T-helper 17 cell (primary cell): Measurements from ENCODE around the gene ZBTB7C. TPM values are rescaled to one million over a fixed set of nuclear protein-coding genes. Genes with fewer than 3 reads are reported as not detected.

Source experiments
- ATAC-seq: fragments of 150-1000 bp; cut with Tn5 transposase; 2 replicates; pipeline ENCODE4 v1.10.0; 2021; ENCODE audit warnings: mild to moderate bottlenecking, moderate library complexity
- DNase-seq, 3 donors: peaks; one replicate each; pipeline versions ENCODE4 v3.0.0 to v3.0.0-alpha.2; 2020 to 2021
- H3K9me3 ChIP-seq: one replicate; pipeline ENCODE4 v1.7.0; 2013; ENCODE audit warnings: low read length, mild to moderate bottlenecking; ENCODE audit not compliant: control insufficient read depth, poor library complexity, severe bottlenecking
- H3K27ac Mint-ChIP-seq: one replicate; pipeline ENCODE4 v1.8.0; 2022; ENCODE audit warnings: mild to moderate bottlenecking, moderate library complexity, mixed read lengths
- H3K27me3 Mint-ChIP-seq: one replicate; pipeline ENCODE4 v1.8.0; 2022; ENCODE audit warnings: mixed read lengths
- H3K36me3 Mint-ChIP-seq: one replicate; pipeline ENCODE4 v1.8.0; 2022; ENCODE audit warnings: low read depth, mixed read lengths
- H3K4me1 Mint-ChIP-seq: one replicate; pipeline ENCODE4 v1.8.0; 2022; ENCODE audit warnings: mild to moderate bottlenecking, mixed read lengths
- H3K4me3 Mint-ChIP-seq: one replicate; pipeline ENCODE4 v1.8.0; 2022; ENCODE audit warnings: mild to moderate bottlenecking, moderate library complexity, mixed read lengths
- total RNA-seq, 4 donors: library from RNA in 2 of 4; stranded (reverse) in 2 of 4; gene quantifications; one replicate each; pipeline ENCODE4 v1.2.3 and lab custom pipeline; 2022 to 2026

ZBTB7C gene
- total RNA-seq, 2 donors from 2014 or later = 0.07 TPM; not detected in 1

DNA sequence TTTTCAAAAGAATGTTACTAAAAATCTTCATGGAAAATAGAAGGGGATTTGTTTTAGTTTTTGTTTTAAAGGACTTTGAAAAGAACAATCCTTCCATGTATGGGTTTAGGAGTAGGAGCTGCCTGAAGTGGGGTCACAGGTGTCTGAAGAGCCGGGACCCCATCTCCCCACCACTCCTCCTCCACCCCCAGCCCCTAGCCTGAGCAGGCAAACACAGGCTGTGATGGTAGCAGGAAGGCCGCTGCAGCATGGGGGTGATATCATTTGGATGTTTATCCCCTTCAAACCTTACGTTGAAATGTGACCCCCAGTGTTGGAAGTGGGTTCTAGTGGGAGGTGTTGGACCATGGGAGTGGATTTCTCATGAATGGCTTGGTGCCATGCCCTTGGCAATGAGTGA lies 93.0 kb downstream of the ZBTB7C start:
- ATAC-seq = no peak
- no peaks in the 10 kb centered on the region for H3K9me3 ChIP-seq
- no peaks in the 10 kb centered on the region for H3K4me1 Mint-ChIP-seq
- H3K4me3 Mint-ChIP-seq = no peak overlapping the region
- H3K36me3 Mint-ChIP-seq = no peaks in the 10 kb centered on the region
- DNase-seq = no peak
- peaks cover 51% of the 10 kb centered on the region for H3K27me3 Mint-ChIP-seq
- H3K27ac Mint-ChIP-seq = no peak overlapping the region

DNA sequence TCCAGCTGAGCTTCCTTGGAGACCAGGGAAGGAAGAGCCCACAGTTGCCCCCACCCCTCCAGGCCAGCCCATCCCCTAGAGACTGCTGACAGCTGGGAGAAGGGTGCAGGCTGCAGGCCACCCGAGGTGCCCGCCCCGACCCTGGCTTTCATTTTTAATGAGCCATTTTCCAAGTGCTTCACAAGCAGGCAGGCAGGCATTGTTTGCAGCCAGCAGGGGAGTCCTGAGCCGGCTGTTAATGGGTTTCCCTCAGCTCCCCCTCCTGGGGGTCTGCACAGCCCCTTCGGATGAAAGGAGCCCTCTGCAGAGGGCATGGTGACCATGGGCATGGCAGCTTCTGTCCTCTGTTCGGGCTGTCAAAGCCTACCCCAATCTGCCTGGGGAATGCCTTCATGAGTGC lies 94.5 kb downstream of the ZBTB7C start:
- Mint-ChIP-seq H3K36me3 (no peaks in the 10 kb centered on the region), H3K27ac (no peak overlapping the region), H3K4me1 (no peaks in the 10 kb centered on the region), H3K27me3 (peaks cover 43% of the 10 kb centered on the region), H3K4me3 (no peak overlapping the region)
- H3K9me3 ChIP-seq = no peaks in the 10 kb centered on the region
- DNase-seq (no peak), ATAC-seq (no peak)

DNA sequence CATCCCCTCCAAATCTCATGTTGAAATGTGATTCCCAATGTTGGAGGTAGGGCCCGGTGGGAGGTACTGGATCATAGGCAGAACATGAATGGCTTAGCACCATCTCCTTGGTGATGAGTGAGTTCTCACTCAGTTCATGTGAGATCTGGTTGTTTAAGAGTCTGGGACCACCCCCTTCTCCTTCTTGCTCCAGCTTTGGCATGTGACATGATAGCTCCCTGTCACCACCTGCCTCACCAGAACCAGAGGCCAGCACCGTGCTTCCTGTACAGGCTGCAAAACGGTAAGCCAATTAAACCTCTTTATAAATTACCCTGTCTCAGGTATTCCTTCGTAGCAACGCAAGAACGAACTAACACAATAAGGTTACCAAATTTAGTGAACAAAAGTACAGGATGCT lies 95.4 kb downstream of the ZBTB7C start:
- DNase-seq (no peak), ATAC-seq (no peak)
- H3K36me3 Mint-ChIP-seq = no peaks in the 10 kb centered on the region
- H3K27me3 Mint-ChIP-seq = peaks cover 46% of the 10 kb centered on the region
- no peak overlapping the region for H3K4me3 Mint-ChIP-seq
- H3K4me1 Mint-ChIP-seq = no peaks in the 10 kb centered on the region
- H3K27ac Mint-ChIP-seq = no peak overlapping the region
- H3K9me3 ChIP-seq = no peaks in the 10 kb centered on the region

DNA sequence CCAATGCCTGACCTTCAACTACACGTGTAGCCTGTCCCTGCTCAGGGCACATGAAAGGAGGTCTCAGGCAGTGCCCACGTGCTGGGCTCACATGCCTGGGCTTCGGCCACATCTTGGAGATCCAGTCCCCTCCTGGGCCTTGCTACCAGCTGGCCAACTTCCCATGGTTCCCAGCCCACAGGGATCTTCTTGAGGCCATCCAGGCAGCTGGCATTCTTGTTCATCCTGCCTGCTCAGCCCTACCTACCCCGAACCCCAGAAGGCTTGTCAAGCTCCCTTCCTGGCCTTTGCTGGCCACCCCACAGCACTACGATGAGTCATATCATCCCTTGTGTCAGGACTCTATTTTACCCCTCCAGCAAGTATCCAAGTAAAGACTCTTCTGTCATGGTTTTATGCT lies 97.1 kb downstream of the ZBTB7C start:
- Mint-ChIP-seq H3K36me3 (no peaks in the 10 kb centered on the region), H3K27me3 (peaks cover 41% of the 10 kb centered on the region), H3K4me3 (no peak overlapping the region), H3K27ac (no peak overlapping the region), H3K4me1 (no peaks in the 10 kb centered on the region)
- no peaks in the 10 kb centered on the region for H3K9me3 ChIP-seq
- ATAC-seq (no peak), DNase-seq (no peak)

DNA sequence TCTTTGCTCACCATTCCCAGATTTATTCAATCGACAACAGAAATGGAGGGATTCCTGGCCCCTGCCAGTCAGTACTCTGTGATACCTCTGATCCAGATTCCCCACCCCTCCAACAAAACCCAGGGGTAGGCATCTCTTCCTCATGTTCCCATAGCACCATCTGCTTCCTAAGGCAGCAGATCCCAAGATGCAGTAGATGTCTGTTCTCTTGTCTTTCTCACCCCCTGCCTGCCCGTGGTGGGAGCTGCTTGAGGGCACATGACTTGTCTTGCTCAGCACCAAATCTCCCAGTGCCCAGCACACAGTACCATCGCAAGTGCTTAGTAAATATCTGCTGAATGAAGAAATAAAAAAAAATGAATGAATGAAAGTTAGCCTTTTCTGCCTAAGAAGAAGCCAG lies 98.2 kb downstream of the ZBTB7C start:
- no peak for DNase-seq
- Mint-ChIP-seq H3K27ac (no peak overlapping the region), H3K36me3 (no peaks in the 10 kb centered on the region), H3K4me3 (no peak overlapping the region), H3K4me1 (no peaks in the 10 kb centered on the region), H3K27me3 (peaks cover 49% of the 10 kb centered on the region)
- H3K9me3 ChIP-seq = no peaks in the 10 kb centered on the region
- ATAC-seq = no peak

DNA sequence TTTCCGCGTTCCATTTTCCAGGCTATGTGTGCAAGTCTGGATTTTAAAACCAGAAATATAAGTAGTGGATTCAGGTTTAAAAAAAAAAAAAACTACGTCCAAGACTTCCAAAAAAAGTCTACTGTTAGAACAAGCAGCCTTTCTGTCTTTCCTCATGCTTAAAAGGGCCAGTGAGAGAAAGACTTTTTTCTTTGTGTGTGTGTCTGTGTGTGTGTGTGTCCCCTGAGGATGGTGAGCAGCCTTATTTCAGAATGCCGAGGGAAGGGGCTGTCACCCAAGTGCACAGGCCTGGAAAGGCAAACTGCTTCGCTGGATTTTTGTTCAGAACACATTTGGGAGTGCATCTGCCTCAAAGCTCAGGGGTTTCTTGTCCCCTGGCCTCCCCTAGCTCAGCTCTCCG lies 98.8 kb downstream of the ZBTB7C start:
- no peaks in the 10 kb centered on the region for H3K9me3 ChIP-seq
- Mint-ChIP-seq H3K27me3 (peaks cover 50% of the 10 kb centered on the region), H3K27ac (no peak overlapping the region), H3K4me1 (no peaks in the 10 kb centered on the region), H3K4me3 (no peak overlapping the region), H3K36me3 (no peaks in the 10 kb centered on the region)
- ATAC-seq (no peak), DNase-seq (no peak)

DNA sequence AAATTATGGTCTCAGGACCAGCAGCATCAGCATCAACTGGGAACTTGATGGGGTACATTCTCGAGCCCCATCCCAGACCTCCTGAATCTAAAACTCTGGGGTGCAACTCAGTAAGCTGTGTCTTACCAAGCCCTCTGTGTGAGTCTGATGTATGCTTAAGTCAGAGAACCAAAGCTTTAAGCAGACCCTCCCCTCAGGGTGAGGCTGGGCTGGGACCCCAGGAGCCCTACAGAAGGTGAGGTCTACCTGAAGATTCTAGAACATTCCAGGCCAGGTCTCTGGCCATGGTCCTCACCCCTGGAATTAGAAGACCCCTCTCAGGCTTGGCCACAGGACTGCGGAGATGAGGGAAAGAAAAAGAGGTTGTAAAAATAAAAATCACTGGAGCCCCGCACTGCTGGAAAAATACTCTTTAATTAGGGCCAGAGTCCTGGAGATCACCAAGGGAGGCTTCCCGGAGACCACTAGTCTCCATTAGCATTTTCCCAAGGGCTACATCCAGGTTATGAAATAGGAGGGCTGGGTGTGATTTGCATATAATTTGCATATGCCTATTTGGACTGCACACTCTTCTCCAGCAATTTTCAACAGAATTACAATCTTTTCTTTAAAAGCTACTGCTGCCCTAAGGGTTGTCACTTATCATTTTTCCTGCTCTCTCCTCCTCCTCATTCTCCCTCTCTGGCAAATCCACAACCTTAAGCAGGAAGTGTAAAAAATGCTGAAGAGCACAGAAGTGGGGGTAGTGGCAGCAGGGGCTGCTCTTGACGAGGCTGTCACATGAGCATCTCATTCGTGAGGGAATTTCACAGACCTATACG lies 100.2 kb downstream of the ZBTB7C start:
- Mint-ChIP-seq H3K4me1 (no peaks in the 10 kb centered on the region), H3K36me3 (no peaks in the 10 kb centered on the region), H3K27ac (no peak overlapping the region), H3K4me3 (no peak overlapping the region), H3K27me3 (peaks cover 54% of the 10 kb centered on the region)
- no peak for ATAC-seq
- no peak for DNase-seq
- H3K9me3 ChIP-seq = no peaks in the 10 kb centered on the region

DNA sequence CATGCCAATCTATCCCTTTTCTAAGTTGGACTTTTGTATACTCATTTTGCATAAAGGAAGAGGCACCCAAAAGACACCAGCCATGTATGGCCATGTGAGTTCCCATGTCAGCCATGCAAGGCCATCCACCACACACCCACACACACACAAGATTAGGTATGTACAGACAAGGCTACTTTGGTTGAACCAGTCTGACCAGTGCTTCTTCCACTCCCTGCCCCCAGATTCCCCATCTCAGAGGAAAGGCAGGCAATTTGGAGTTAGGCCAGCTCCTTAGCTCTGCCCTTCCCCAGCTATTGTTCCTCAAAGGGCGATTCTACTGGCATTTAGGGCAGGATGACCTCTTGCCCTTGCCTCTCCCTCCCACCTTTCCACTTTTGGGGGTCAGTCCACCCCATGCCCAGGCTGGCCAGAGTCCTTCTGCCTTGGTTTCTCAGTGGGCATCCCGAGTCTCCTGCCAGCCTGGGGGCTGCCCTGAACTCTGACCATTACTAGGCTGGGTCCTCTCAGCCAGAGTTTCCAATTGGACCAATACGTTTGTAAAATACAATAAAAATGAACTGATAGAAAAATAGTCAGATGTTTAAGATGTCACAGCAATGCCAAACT lies 101.1 kb downstream of the ZBTB7C start:
- Mint-ChIP-seq H3K36me3 (no peaks in the 10 kb centered on the region), H3K4me3 (no peak overlapping the region), H3K27me3 (peaks cover 47% of the 10 kb centered on the region), H3K4me1 (no peaks in the 10 kb centered on the region), H3K27ac (no peak overlapping the region)
- no peaks in the 10 kb centered on the region for H3K9me3 ChIP-seq
- no peak for ATAC-seq
- DNase-seq = no peak

DNA sequence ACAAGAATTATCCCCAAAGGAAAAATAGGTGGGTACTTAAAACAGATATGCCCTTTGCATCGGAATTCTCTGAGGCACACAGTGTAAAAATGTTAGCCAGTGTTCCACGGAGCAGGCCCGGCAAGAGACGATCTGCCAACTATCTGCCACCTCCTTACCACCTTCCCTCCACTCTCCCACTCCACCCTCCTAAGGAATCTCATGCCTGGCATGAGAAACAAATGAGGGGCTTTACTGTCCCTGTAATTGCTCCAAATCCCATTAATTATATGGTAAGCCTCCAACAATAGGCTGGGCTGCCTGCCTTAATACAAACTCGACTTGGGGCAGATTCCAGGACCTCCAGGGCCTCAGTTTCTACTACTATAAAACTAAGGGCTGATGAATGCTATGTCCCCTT lies 102.3 kb downstream of the ZBTB7C start:
- H3K9me3 ChIP-seq = no peaks in the 10 kb centered on the region
- Mint-ChIP-seq H3K4me3 (no peak overlapping the region), H3K27ac (no peak overlapping the region), H3K36me3 (no peaks in the 10 kb centered on the region), H3K27me3 (peaks cover 34% of the 10 kb centered on the region), H3K4me1 (no peaks in the 10 kb centered on the region)
- ATAC-seq (no peak), DNase-seq (no peak)

DNA sequence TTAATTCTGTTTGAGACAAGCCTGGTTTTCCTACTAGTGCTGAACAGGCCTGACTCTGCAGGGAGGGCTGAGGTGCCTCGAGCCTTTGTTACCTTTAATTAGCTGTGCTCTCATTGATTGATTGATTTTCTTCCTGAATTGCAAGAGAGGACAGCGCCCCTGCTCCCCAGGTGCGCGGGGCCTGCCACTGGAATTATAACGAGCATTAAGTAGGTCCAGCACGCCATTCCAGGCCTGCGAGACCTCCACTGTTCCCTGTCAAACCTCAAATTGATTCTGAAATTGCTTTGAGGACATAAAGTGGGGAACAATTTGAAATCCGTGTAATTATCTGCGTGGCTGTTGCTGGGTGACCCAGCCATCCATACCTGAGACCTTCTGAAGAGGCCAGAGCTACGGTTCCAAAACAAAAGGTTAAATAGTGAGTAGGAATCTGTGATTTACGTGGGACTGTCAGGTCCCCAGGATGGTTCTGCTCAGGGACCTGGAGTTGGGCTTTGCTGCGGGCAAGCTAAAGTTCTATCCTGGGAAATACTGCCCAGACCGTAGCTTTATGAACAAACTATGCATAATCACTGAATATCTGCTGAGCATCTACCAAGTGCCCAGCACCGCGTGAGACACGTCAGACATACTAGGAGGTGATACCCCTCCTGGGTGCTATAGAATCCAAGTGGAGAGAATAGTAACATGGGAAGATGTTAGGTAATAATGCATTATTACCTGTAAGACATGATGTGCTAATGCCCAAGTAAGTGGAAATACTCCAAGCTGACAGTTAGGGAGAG lies 104.1 kb downstream of the ZBTB7C start:
- no peaks in the 10 kb centered on the region for H3K9me3 ChIP-seq
- Mint-ChIP-seq H3K36me3 (no peaks in the 10 kb centered on the region), H3K27ac (no peak overlapping the region), H3K4me3 (no peak overlapping the region), H3K4me1 (peaks cover 7% of the 10 kb centered on the region), H3K27me3 (peaks cover 29% of the 10 kb centered on the region)
- ATAC-seq = no peak
- DNase-seq = no peak

DNA sequence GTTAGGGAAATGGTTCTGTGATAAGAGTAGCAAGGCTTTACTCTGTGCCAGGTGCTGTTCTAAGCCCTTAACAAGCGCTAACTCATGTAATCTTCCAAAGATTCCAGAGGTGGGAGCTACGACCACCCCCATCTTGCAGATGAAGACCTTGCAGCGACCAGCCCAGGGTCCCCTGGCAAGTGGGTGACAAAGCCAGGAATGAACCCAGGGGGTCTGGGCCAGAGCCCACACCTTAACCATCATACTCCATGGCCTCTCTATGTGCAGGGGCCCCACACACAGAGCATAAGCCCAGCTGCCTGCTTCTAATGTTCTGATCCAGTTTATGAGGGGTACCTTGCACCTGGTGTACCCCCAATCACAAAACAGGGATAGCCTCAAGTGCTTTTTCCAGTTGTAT lies 105.3 kb downstream of the ZBTB7C start:
- H3K36me3 Mint-ChIP-seq = no peaks in the 10 kb centered on the region
- DNase-seq = no peak
- H3K27ac Mint-ChIP-seq = no peak overlapping the region
- H3K9me3 ChIP-seq = no peaks in the 10 kb centered on the region
- no peak overlapping the region for H3K4me3 Mint-ChIP-seq
- H3K4me1 Mint-ChIP-seq = peaks cover 8% of the 10 kb centered on the region
- peaks cover 20% of the 10 kb centered on the region for H3K27me3 Mint-ChIP-seq
- no peak for ATAC-seq

DNA sequence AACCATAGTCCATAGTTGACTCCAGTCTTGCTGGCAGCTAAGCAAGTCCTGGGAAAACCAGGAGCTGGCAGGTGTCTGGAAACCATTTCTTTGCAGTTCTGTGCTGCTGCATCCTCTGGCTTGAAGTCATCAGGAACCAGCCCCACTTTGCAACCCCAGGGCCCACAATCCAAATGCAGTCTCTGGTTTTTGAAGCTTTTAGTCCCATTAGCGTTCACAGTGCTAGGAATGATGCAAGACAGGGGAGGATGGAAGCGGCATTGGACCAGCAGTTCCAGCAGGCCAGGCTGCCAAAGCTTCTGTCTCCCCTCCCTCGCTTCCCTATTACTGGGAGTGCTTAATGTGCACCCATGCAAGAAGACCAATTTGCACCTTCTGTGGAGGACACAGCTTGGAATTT lies 106.4 kb downstream of the ZBTB7C start:
- no peak overlapping the region for H3K4me3 Mint-ChIP-seq
- no peak for ATAC-seq
- H3K9me3 ChIP-seq = no peaks in the 10 kb centered on the region
- no peaks in the 10 kb centered on the region for H3K36me3 Mint-ChIP-seq
- H3K27ac Mint-ChIP-seq = no peak overlapping the region
- DNase-seq = no peak
- H3K27me3 Mint-ChIP-seq = peaks cover 22% of the 10 kb centered on the region
- peaks cover 8% of the 10 kb centered on the region for H3K4me1 Mint-ChIP-seq

DNA sequence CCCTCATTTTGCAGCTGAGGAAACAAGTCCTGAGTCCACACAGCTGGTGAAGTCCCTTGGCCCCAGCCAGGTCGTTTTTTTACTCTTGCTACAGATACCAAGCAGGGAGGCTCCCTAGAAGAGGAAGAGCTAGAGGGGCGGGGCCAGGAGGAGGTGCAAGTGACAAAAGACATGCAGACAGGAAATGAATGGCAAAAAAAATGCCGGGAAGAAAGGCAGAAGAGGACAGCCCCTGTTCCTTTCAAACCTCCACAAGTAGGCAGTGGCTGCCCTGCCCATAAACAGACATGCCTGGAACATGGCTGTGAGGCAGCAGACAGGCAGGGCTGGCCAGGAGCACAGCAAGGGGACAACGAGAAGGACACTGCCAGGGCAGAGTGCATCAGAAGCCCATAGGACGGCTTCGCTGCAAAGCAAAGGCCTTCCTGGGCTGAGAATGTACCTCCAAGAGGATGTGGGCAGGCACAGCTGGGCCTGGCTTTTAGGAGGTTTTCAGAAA lies 108.7 kb downstream of the ZBTB7C start:
- H3K27me3 Mint-ChIP-seq = peaks cover 18% of the 10 kb centered on the region
- H3K9me3 ChIP-seq = no peaks in the 10 kb centered on the region
- peak overlapping the region; percentile 54 for H3K27ac Mint-ChIP-seq
- peak overlapping the region; percentile 69 for H3K4me3 Mint-ChIP-seq
- DNase-seq = no peak
- H3K4me1 Mint-ChIP-seq = peaks cover 8% of the 10 kb centered on the region
- no peaks in the 10 kb centered on the region for H3K36me3 Mint-ChIP-seq
- ATAC-seq = no peak
